Keratinocyte (primary cell): Measurements from ENCODE around the gene PSG1.
"Not testable (repeated sequence)": the region's sequence is repeated elsewhere in the genome, so short reads cannot be mapped to it uniquely, and the experiment has no call there.

Experiments
- EZH2 ChIP-seq: IDR thresholded peaks from one replicate; pipeline ENCODE4 v1.6.1; 2012; ENCODE audit warnings: inconsistent platforms, mild to moderate bottlenecking, low read length, moderate library complexity
- TF ChIP-seq, protein P1 (sequence below), 3 experiments: IDR thresholded peaks in 1 of 3; conservative IDR thresholded peaks in 1 of 3; optimal IDR thresholded peaks in 1 of 3; 2 replicates in 2 of 3; 3 replicates in 1 of 3; pipeline versions ENCODE3 to v1.5.1; 2011; ENCODE audit warnings: low read length in 3 of 3, mild to moderate bottlenecking in 3 of 3, moderate library complexity in 2 of 3, control low read depth in 1 of 3, inconsistent platforms in 1 of 3; ENCODE audit not compliant: insufficient read depth in 2 of 3; ENCODE audit errors: extremely low read depth in 1 of 3

DNA sequence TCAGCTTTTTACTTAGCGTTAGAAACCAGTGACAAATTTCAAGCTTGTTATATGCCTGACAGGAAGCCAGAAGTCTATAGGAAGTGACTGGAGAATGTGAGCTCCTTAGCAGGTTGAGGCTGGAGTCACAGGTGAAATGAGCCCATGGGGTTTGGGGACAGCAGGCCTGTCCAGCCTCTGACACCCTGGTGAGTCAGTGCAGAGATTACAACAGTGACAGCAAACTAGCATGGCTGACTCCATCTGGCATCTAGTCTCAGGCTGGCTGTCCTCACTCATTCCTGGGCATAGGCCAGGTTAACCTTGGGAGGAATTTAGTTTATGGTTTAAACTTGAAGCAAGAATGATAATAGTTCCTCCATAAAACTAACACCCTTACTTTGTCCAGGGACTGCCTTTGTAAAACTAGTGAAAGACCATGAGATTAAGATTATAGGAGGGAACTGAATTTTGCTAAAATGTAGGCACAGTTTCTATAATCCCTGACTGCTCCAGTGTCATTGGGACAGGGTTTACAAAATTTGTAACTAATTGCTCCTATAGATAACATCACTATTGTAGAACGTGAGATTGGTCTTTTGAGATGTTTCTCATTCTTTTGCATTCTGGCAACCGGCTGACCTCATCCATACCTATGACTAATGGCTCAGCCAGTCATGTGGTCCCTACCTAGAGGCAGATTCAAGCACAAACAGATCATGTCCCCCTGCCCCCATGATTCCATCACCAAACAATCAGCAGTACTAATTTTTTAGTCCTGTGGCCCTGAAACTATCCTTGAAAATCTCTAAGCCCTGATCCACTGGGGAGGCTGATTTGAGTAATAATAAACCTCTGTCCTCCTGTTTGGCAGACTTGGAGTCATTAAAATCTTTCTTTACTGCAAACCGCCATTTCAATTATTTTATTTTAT is 4.4 kb downstream of the PSG1 start:
- TF ChIP-seq, protein P1, sequence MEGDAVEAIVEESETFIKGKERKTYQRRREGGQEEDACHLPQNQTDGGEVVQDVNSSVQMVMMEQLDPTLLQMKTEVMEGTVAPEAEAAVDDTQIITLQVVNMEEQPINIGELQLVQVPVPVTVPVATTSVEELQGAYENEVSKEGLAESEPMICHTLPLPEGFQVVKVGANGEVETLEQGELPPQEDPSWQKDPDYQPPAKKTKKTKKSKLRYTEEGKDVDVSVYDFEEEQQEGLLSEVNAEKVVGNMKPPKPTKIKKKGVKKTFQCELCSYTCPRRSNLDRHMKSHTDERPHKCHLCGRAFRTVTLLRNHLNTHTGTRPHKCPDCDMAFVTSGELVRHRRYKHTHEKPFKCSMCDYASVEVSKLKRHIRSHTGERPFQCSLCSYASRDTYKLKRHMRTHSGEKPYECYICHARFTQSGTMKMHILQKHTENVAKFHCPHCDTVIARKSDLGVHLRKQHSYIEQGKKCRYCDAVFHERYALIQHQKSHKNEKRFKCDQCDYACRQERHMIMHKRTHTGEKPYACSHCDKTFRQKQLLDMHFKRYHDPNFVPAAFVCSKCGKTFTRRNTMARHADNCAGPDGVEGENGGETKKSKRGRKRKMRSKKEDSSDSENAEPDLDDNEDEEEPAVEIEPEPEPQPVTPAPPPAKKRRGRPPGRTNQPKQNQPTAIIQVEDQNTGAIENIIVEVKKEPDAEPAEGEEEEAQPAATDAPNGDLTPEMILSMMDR (optimal IDR thresholded peaks at IDR 0.05 in 1 of 3, IDR thresholded peaks at IDR 0.05 in 1 of 3, conservative IDR thresholded peaks at IDR 0.05 in 1 of 3; ENCODE audit: extremely low read depth in 1 of 3, insufficient read depth in 2 of 3, low read length in 3 of 3), result not testable (repeated sequence)
- TF ChIP-seq EZH2, result not testable (repeated sequence)
